ENCODE data around the gene HSD17B12. TPM values are rescaled to one million over a fixed set of nuclear protein-coding genes. Genes with fewer than 3 reads are reported as not detected.
A peak's percentile ranks its signal among the peaks of the same experiment; 100 is the strongest.

HSD17B12 gene
- total and polyA plus RNA-seq, 2 of the 4 experiments (the other 2 are of a cell fraction) = 38.0 to 44.6 TPM

DNA sequence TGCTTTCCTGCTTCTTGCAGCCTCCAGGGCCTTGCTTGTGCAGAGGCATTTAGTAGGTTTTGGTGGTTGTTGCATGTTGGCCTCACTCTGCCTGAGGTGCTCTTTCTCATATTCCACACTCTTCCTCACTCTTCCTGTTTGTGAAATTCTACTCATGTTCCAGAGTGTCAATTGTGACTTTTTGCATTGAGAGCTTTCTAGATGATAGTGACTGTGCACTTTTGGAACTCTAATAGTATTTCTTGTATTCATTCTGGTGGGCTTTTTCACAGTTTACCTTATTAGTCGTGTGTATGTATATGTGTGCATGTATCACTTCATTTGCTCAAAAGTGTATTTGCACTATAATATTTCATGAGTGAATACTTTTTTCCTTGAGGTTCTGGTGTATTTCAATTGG is 11.3 kb downstream of the HSD17B12 start:
- Histone ChIP-seq H4K91ac (ENCODE audit: insufficient read depth, low read depth, low read length) (no peak overlapping the region), H3K4me1 (ENCODE audit: control insufficient read depth, insufficient read depth, low read length) (peaks cover 1% of the 10 kb centered on the region; the same call in 1 of the 2 replicates), H3K27ac (ENCODE audit: insufficient read depth, low read length) (no peak overlapping the region), H2BK20ac (ENCODE audit: low read depth, low read length) (no peak overlapping the region), H3K9me1 (ENCODE audit: insufficient read depth, low read length) (peaks cover 16% of the 10 kb centered on the region), H2AK5ac (ENCODE audit: low read depth, low read length) (no peak overlapping the region), H3K14ac (replicated peaks; ENCODE audit: low read depth, low read length) (no peak overlapping the region), H3K18ac (ENCODE audit: low read depth, low read length) (no peak overlapping the region), H2BK120ac (ENCODE audit: low read depth, low read length) (no peak overlapping the region), H4K20me1 (ENCODE audit: insufficient read depth, low read length) (peaks cover 18% of the 10 kb centered on the region), H3K9ac (ENCODE audit: low read depth, low read length) (no peak overlapping the region), H3K4me2 (ENCODE audit: low read depth, low read length) (no peak overlapping the region), H3K36me3 (ENCODE audit: control insufficient read depth, insufficient read depth, low read length) (peaks cover 4% of the 10 kb centered on the region; the same call in 1 of the 2 replicates), H2BK5ac (ENCODE audit: low read depth, low read length, poor library complexity, severe bottlenecking) (no peak overlapping the region), H4K5ac (ENCODE audit: low read depth, low read length) (no peak overlapping the region), H2BK15ac (ENCODE audit: low read depth, low read length) (no peak overlapping the region), H3K9me3 (ENCODE audit: control insufficient read depth, insufficient read depth, low read length) (no peaks in the 10 kb centered on the region), H3K4me3 (ENCODE audit: insufficient read depth, low read depth, low read length) (no peak overlapping the region), H3K4ac (ENCODE audit: low read depth, low read length) (no peak overlapping the region), H3K79me1 (ENCODE audit: low read depth in 1 of 2, low read length in 2 of 2) (peaks cover 43 to 58% of the 10 kb centered on the region in 2 experiments), H3K27me3 (ENCODE audit: control insufficient read depth, insufficient read depth, low read length) (no peaks in the 10 kb centered on the region), H4K8ac (ENCODE audit: low read depth in 2 of 2, low read length in 2 of 2) (no peak overlapping the region), H3K23ac (ENCODE audit: low read depth, low read length) (no peak overlapping the region), H2AFZ (replicated peaks; ENCODE audit: low read length, poor library complexity) (no peak overlapping the region), H3K56ac (ENCODE audit: extremely low read depth, insufficient read depth, low read length) (no peak overlapping the region), H2AK9ac (replicated peaks; ENCODE audit: low read depth, low read length, poor library complexity) (no peak overlapping the region)
- no peak for TF ChIP-seq BHLHE40 (IDR thresholded peaks at IDR 0.05; ENCODE audit: low read depth, low read length)
- peak; percentile 21; the same call in 1 of the 2 replicates for TF ChIP-seq NFE2L2 (IDR thresholded peaks at IDR 0.05; ENCODE audit: low read depth, low read length)
- ChIA-PET CTCF (no interaction called here), POLR2A (ENCODE audit: unreplicated experiment) (no interaction called here)
- in situ Hi-C loops (cut with MboI; ENCODE audit: low sequenced_read_pairs) (no loop called here), intact Hi-C loops (cut with micrococcal nuclease) (no loop called here), dilution Hi-C loops (cut with HindIII; ENCODE audit: low sequenced_read_pairs, unreplicated experiment) (no loop called here)
- no TSS peak for BruUV-seq (replicated peaks)
- no peak for DNase-seq
- no peak for ATAC-seq (ENCODE audit: low read depth)
- WGBS, 2 experiments (ENCODE audit: extremely low coverage in 2 of 2, insufficient read length in 1 of 2) = no CpG with 5 or more reads among the region's 1 CpG

All from IMR-90 (cell line).